Neuronal stem cell (in vitro differentiated cells): ENCODE results near the gene LPP.

Source experiments
- DNase-seq: peaks from one replicate; pipeline ENCODE4 v3.0.0-alpha.2; 2013; ENCODE audit warnings: low spot score
- H2AFZ ChIP-seq: one replicate; pipeline ENCODE4 v1.6.1; 2013; ENCODE audit warnings: mild to moderate bottlenecking, low read length, inconsistent platforms
- H2AK5ac ChIP-seq: 2 replicates; pipeline ENCODE4 v1.6.1; 2013; ENCODE audit warnings: low read depth, mild to moderate bottlenecking, inconsistent platforms, low read length, moderate library complexity, mixed read lengths
- H2BK120ac ChIP-seq: 2 replicates; pipeline ENCODE4 v1.6.1; 2013; ENCODE audit warnings: low read depth, mild to moderate bottlenecking, inconsistent platforms, low read length, moderate library complexity, mixed read lengths
- H2BK12ac ChIP-seq: one replicate; pipeline ENCODE4 v1.6.1; 2013; ENCODE audit warnings: low read length, inconsistent platforms
- H2BK15ac ChIP-seq: 2 replicates; pipeline ENCODE4 v1.6.1; 2013; ENCODE audit warnings: mild to moderate bottlenecking, low read length, inconsistent platforms, mixed read lengths
- H2BK5ac ChIP-seq: one replicate; pipeline ENCODE4 v1.6.1; 2013; ENCODE audit warnings: inconsistent platforms, mild to moderate bottlenecking, low read length, moderate library complexity
- H3K14ac ChIP-seq: one replicate; pipeline ENCODE4 v1.6.1; 2013; ENCODE audit warnings: low read length, inconsistent platforms
- H3K18ac ChIP-seq: 2 replicates; pipeline ENCODE4 v1.6.1; 2013; ENCODE audit warnings: low read length, inconsistent platforms
- H3K23ac ChIP-seq: 2 replicates; pipeline ENCODE4 v1.6.1; 2013; ENCODE audit warnings: low read depth, mild to moderate bottlenecking, mixed read lengths, low read length, inconsistent platforms; ENCODE audit not compliant: poor library complexity
- H3K27ac ChIP-seq: replicated peaks from 3 replicates; pipeline ENCODE4 v1.5.1; 2013; ENCODE audit warnings: low read length, inconsistent platforms
- H3K27me3 ChIP-seq, 3 experiments: 2 replicates each; pipeline ENCODE4 v1.6.1; 2013; ENCODE audit warnings: low read length in 3 of 3, mild to moderate bottlenecking in 2 of 3, inconsistent platforms in 1 of 3, low read depth in 1 of 3, mixed read lengths in 1 of 3, moderate library complexity in 1 of 3; ENCODE audit not compliant: control insufficient read depth in 3 of 3, insufficient read depth in 3 of 3
- H3K36me3 ChIP-seq, 2 donors: replicated peaks in 1 of 2; 2 replicates each; pipeline ENCODE4 v1.6.1; 2013; ENCODE audit warnings: low read length in 2 of 2; ENCODE audit not compliant: control insufficient read depth in 2 of 2, insufficient read depth in 2 of 2
- H3K4ac ChIP-seq: 2 replicates; pipeline ENCODE4 v1.6.1; 2013; ENCODE audit warnings: inconsistent platforms, mild to moderate bottlenecking, low read length, moderate library complexity
- H3K4me1 ChIP-seq, 2 donors: 1 replicate in 1 of 2; 2 replicates in 1 of 2; pipeline ENCODE4 v1.6.1; 2013; ENCODE audit warnings: low read length in 2 of 2, low read depth in 1 of 2; ENCODE audit not compliant: control insufficient read depth in 2 of 2, insufficient read depth in 1 of 2
- H3K4me2 ChIP-seq: one replicate; pipeline ENCODE4 v1.6.1; 2013; ENCODE audit warnings: mild to moderate bottlenecking, low read length, inconsistent platforms; ENCODE audit not compliant: insufficient read depth, poor library complexity, severe bottlenecking
- H3K4me3 ChIP-seq, 2 donors: 2 replicates each; pipeline ENCODE4 v1.5.1; 2013; ENCODE audit warnings: low read length in 2 of 2, mild to moderate bottlenecking in 2 of 2, inconsistent platforms in 1 of 2, moderate library complexity in 1 of 2
- H3K79me1 ChIP-seq: one replicate; pipeline ENCODE4 v1.6.1; 2013; ENCODE audit warnings: low read depth, mild to moderate bottlenecking, inconsistent platforms, low read length, moderate library complexity
- H3K9ac ChIP-seq: one replicate; pipeline ENCODE4 v1.6.1; 2013; ENCODE audit warnings: mild to moderate bottlenecking, low read depth, low read length, inconsistent platforms; ENCODE audit not compliant: poor library complexity
- H3K9me3 ChIP-seq, 2 donors: replicated peaks in 1 of 2; 2 replicates each; pipeline versions ENCODE3 to v1.6.1; 2013; ENCODE audit warnings: low read length in 2 of 2, mild to moderate bottlenecking in 2 of 2, inconsistent platforms in 1 of 2, low read depth in 1 of 2, mixed read lengths in 1 of 2, moderate library complexity in 1 of 2; ENCODE audit not compliant: control insufficient read depth in 2 of 2, insufficient read depth in 1 of 2
- H4K8ac ChIP-seq: one replicate; pipeline ENCODE4 v1.6.1; 2013; ENCODE audit warnings: low read depth, mild to moderate bottlenecking, inconsistent platforms, low read length, moderate library complexity
- H4K91ac ChIP-seq: one replicate; pipeline ENCODE4 v1.6.1; 2013; ENCODE audit warnings: low read length, low read depth, mild to moderate bottlenecking, inconsistent platforms; ENCODE audit not compliant: poor library complexity
- WGBS, 2 donors: extraction: QIAGEN DNeasy Blood & Tissue Kit; methylation state at CpG; one replicate each; pipeline ENCODE4 v1.1.7; 2013; ENCODE audit warnings: missing lambda C conversion rate in 2 of 2, mixed read lengths in 1 of 2; ENCODE audit not compliant: insufficient read length in 2 of 2, insufficient replicate concordance in 1 of 2; ENCODE audit errors: extremely low coverage in 2 of 2; 5-methylcytosine and 5-hydroxymethylcytosine counted together

Gene LPP

GRCh38 chr3:188764609-188765008 lies 610.7 kb downstream of the LPP start:
- Histone ChIP-seq H3K23ac (no peak overlapping the region), H2BK5ac (no peak overlapping the region), H4K91ac (no peak overlapping the region), H3K4me1 (no peaks in the 10 kb centered on the region), H4K8ac (no peak overlapping the region), H3K4ac (no peak overlapping the region), H3K9me3 (no peaks in the 10 kb centered on the region), H2BK12ac (no peak overlapping the region), H3K4me3 (no peak overlapping the region), H3K14ac (no peak overlapping the region), H3K18ac (no peak overlapping the region), H3K4me2 (no peak overlapping the region), H2BK15ac (no peak overlapping the region), H3K27ac (no peak overlapping the region), H2AFZ (no peak overlapping the region), H2AK5ac (no peak overlapping the region), H3K36me3 (no peaks in the 10 kb centered on the region), H3K27me3 (no peaks in the 10 kb centered on the region), H3K9ac (no peak overlapping the region), H2BK120ac (no peak overlapping the region), H3K79me1 (no peaks in the 10 kb centered on the region)
- WGBS, 2 donors: no CpG with 5 or more reads among the region's 1 CpG
- no peak for DNase-seq

DNA sequence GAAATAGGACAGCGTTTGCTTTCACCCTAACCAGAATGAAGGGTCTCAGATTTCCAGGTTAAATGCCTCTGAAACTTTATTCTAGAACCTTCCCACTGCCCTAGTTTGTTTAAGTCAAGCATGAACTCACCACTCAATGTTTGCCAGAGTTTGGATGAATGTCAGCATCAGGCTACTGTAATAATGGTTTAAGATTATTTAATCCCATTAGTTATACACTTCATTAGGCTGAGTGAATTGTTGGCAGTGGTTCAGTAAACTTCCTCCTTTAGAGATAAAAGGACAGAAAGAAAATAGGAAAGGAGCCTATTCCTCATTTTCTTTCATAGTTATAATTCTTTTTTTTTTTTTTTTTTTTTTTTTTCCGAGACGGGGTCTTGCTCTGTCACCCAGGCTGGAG lies 615.9 kb downstream of the LPP start:
- no peaks in the 10 kb centered on the region for H3K27me3 ChIP-seq
- H4K8ac ChIP-seq: no peak overlapping the region
- H3K4ac ChIP-seq: no peak overlapping the region
- WGBS, 2 donors: no CpG with 5 or more reads among the region's 3 CpGs
- no peak overlapping the region for H2BK120ac ChIP-seq
- H3K4me1 ChIP-seq: no peaks in the 10 kb centered on the region
- H2BK12ac ChIP-seq: no peak overlapping the region
- no peak for DNase-seq
- H3K14ac ChIP-seq: no peak overlapping the region
- no peak overlapping the region for H3K23ac ChIP-seq
- no peaks in the 10 kb centered on the region for H3K36me3 ChIP-seq
- no peak overlapping the region for H2BK15ac ChIP-seq
- no peaks in the 10 kb centered on the region for H3K9me3 ChIP-seq
- no peak overlapping the region for H2AK5ac ChIP-seq
- H3K4me2 ChIP-seq: no peak overlapping the region
- H2BK5ac ChIP-seq: no peak overlapping the region
- no peak overlapping the region for H3K9ac ChIP-seq
- no peaks in the 10 kb centered on the region for H3K79me1 ChIP-seq
- no peak overlapping the region for H4K91ac ChIP-seq
- H2AFZ ChIP-seq: no peak overlapping the region
- H3K4me3 ChIP-seq: no peak overlapping the region
- H3K18ac ChIP-seq: no peak overlapping the region
- H3K27ac ChIP-seq: no peak overlapping the region

DNA sequence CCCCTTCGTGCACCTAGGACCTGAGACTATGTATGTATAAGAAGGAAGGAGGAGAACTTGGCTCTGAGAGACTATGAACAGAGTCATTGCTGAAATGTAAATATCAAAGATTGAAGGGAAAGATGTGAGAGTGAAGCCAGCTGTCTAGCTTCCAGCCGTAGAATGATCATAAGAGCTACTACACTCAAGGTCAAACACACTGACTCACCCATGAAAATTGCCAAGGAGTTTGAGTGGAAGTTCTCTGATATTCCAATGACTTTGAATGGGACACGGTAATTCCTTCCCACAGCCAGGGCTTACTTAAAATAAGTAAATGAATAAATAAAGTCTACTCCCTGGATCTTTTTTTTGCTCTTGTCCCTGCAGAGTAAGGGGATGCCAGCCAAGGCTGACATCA lies 618.9 kb downstream of the LPP start:
- WGBS, 2 donors: no CpG with 5 or more reads among the region's 3 CpGs
- Histone ChIP-seq H3K4me1 (peaks cover 0 to 5% of the 10 kb centered on the region in 2 donors), H3K4me2 (no peak overlapping the region)

GRCh38 chr3:188775412-188775811 lies 621.5 kb downstream of the LPP start:
- peaks cover 0 to 2% of the 10 kb centered on the region in 2 donors for H3K36me3 ChIP-seq
- no peak overlapping the region for H4K91ac ChIP-seq

More for the DNA sequence above, 618.9 kb downstream of the LPP start:
- no peak overlapping the region for H3K23ac ChIP-seq
- H3K18ac ChIP-seq: no peak overlapping the region
- H3K9me3 ChIP-seq: no peaks in the 10 kb centered on the region
- DNase-seq: no peak
- H4K8ac ChIP-seq: no peak overlapping the region
- no peak overlapping the region for H2BK5ac ChIP-seq
- H3K4ac ChIP-seq: no peak overlapping the region
- H3K79me1 ChIP-seq: no peaks in the 10 kb centered on the region
- H3K27ac ChIP-seq: no peak overlapping the region
- H2AFZ ChIP-seq: no peak overlapping the region
- H3K36me3 ChIP-seq: no peaks in the 10 kb centered on the region
- no peaks in the 10 kb centered on the region for H3K27me3 ChIP-seq
- no peak overlapping the region for H2BK15ac ChIP-seq
- H3K9ac ChIP-seq: no peak overlapping the region
- H3K4me3 ChIP-seq: no peak overlapping the region
- no peak overlapping the region for H2BK12ac ChIP-seq
- no peak overlapping the region for H2BK120ac ChIP-seq
- no peak overlapping the region for H3K14ac ChIP-seq
- no peak overlapping the region for H4K91ac ChIP-seq
- no peak overlapping the region for H2AK5ac ChIP-seq

More at GRCh38 chr3:188775412-188775811, 621.5 kb downstream of the LPP start:
- Histone ChIP-seq H3K27ac (no peak overlapping the region), H2AFZ (no peak overlapping the region), H2BK120ac (no peak overlapping the region), H3K4me3 (no peak overlapping the region), H3K79me1 (no peaks in the 10 kb centered on the region), H2AK5ac (no peak overlapping the region), H4K8ac (no peak overlapping the region), H3K23ac (no peak overlapping the region), H2BK15ac (no peak overlapping the region), H3K18ac (no peak overlapping the region), H3K4me2 (no peak overlapping the region), H3K9me3 (no peaks in the 10 kb centered on the region), H3K4me1 (peaks cover 0 to 7% of the 10 kb centered on the region in 2 donors), H3K27me3 (no peaks in the 10 kb centered on the region), H3K4ac (no peak overlapping the region), H3K9ac (no peak overlapping the region), H2BK5ac (no peak overlapping the region), H2BK12ac (no peak overlapping the region), H3K14ac (no peak overlapping the region)
- no peak for DNase-seq
- WGBS, 2 donors: no CpG with 5 or more reads among the region's 3 CpGs
